H9 (cell line): ENCODE data around the gene TLE6. TPM values are rescaled to one million over a fixed set of nuclear protein-coding genes. Genes with fewer than 3 reads are reported as not detected.

Experiments
- DNase-seq: peaks from one replicate; pipeline ENCODE4 v3.0.0-alpha.2; 2017
- H2AFZ ChIP-seq: one replicate; pipeline ENCODE4 v1.6.1; 2013; ENCODE audit warnings: mild to moderate bottlenecking, low read length, control low read depth, moderate library complexity
- H2AK5ac ChIP-seq: 2 replicates; pipeline ENCODE4 v1.6.1; 2013; ENCODE audit warnings: low read length, control low read depth, mixed read lengths; ENCODE audit not compliant: insufficient read length
- H2BK120ac ChIP-seq: one replicate; pipeline ENCODE4 v1.6.1; 2013; ENCODE audit warnings: low read depth, mild to moderate bottlenecking, low read length, control low read depth, inconsistent platforms; ENCODE audit not compliant: poor library complexity, severe bottlenecking
- H2BK12ac ChIP-seq: 2 replicates; pipeline ENCODE4 v1.6.1; 2013; ENCODE audit warnings: low read length, control low read depth, mixed read lengths, low read depth; ENCODE audit not compliant: insufficient read length
- H2BK15ac ChIP-seq: 2 replicates; pipeline ENCODE4 v1.6.1; 2013; ENCODE audit warnings: low read depth, low read length, control low read depth
- H2BK20ac ChIP-seq: one replicate; pipeline ENCODE4 v1.6.1; 2013; ENCODE audit warnings: low read depth, mild to moderate bottlenecking, low read length, control low read depth, inconsistent platforms; ENCODE audit not compliant: poor library complexity, severe bottlenecking
- H2BK5ac ChIP-seq: 2 replicates; pipeline ENCODE4 v1.6.1; 2013; ENCODE audit warnings: low read length, control low read depth, mixed read lengths; ENCODE audit not compliant: insufficient read length
- H3K14ac ChIP-seq: 2 replicates; pipeline ENCODE4 v1.6.1; 2013; ENCODE audit warnings: low read length, control low read depth; ENCODE audit not compliant: insufficient read depth
- H3K18ac ChIP-seq: 2 replicates; pipeline ENCODE4 v1.6.1; 2013; ENCODE audit warnings: low read depth, mild to moderate bottlenecking, mixed read lengths, low read length, control low read depth; ENCODE audit not compliant: insufficient read length
- H3K23ac ChIP-seq: 2 replicates; pipeline ENCODE4 v1.6.1; 2013; ENCODE audit warnings: low read length, control low read depth, mixed read lengths, low read depth; ENCODE audit not compliant: insufficient read length
- H3K23me2 ChIP-seq: 2 replicates; pipeline ENCODE4 v1.6.1; 2013; ENCODE audit warnings: low read depth, mild to moderate bottlenecking, mixed read lengths, low read length, control low read depth; ENCODE audit not compliant: insufficient read length, poor library complexity, severe bottlenecking
- H3K27ac ChIP-seq: 2 replicates; pipeline ENCODE4 v1.5.1; 2013; ENCODE audit warnings: low read length, control low read depth, mixed read lengths, low read depth; ENCODE audit not compliant: insufficient read length
- H3K27me3 ChIP-seq: 2 replicates; pipeline ENCODE4 v1.6.1; 2013; ENCODE audit warnings: low read length, control low read depth, inconsistent platforms; ENCODE audit not compliant: insufficient read depth
- H3K4ac ChIP-seq: 2 replicates; pipeline ENCODE4 v1.6.1; 2013; ENCODE audit warnings: low read depth, mild to moderate bottlenecking, control low read depth, inconsistent platforms, low read length, moderate library complexity
- H3K4me1 ChIP-seq: 2 replicates; pipeline ENCODE4 v1.6.1; 2013; ENCODE audit warnings: low read length, control low read depth, inconsistent platforms; ENCODE audit not compliant: insufficient read depth
- H3K4me2 ChIP-seq: 2 replicates; pipeline ENCODE4 v1.6.1; 2013; ENCODE audit warnings: low read length, control low read depth, mixed read lengths; ENCODE audit not compliant: insufficient read length, insufficient read depth
- H3K56ac ChIP-seq: 2 replicates; pipeline ENCODE4 v1.6.1; 2013; ENCODE audit warnings: low read depth, mild to moderate bottlenecking, mixed read lengths, low read length, control low read depth; ENCODE audit not compliant: insufficient read length
- H3K79me1 ChIP-seq: 2 replicates; pipeline ENCODE4 v1.6.1; 2013; ENCODE audit warnings: low read depth, mild to moderate bottlenecking, moderate library complexity, low read length, control low read depth, inconsistent platforms; ENCODE audit not compliant: insufficient read depth, poor library complexity, severe bottlenecking
- H3K79me2 ChIP-seq: 2 replicates; pipeline ENCODE4 v1.6.1; 2013; ENCODE audit warnings: low read length, control low read depth, inconsistent platforms; ENCODE audit not compliant: insufficient read depth
- H3K9ac ChIP-seq: 2 replicates; pipeline ENCODE4 v1.6.1; 2013; ENCODE audit warnings: low read length, control low read depth, mixed read lengths; ENCODE audit not compliant: insufficient read length; ENCODE audit errors: extremely low read depth
- H3K9me3 ChIP-seq: one replicate; pipeline ENCODE4 v1.6.1; 2013; ENCODE audit warnings: low read depth, low read length, inconsistent platforms; ENCODE audit not compliant: control insufficient read depth
- H3T11ph ChIP-seq: one replicate; pipeline ENCODE4 v1.6.1; 2013; ENCODE audit warnings: mild to moderate bottlenecking, low read length, control low read depth, inconsistent platforms
- H4K20me1 ChIP-seq: one replicate; pipeline ENCODE4 v1.6.1; 2013; ENCODE audit not compliant: control insufficient read depth, insufficient read length, insufficient read depth
- H4K5ac ChIP-seq: 2 replicates; pipeline ENCODE4 v1.6.1; 2013; ENCODE audit warnings: low read depth, mild to moderate bottlenecking, mixed read lengths, low read length, control low read depth; ENCODE audit not compliant: insufficient read length
- H4K8ac ChIP-seq: replicated peaks from 2 replicates; pipeline ENCODE4 v1.6.1; 2013; ENCODE audit warnings: low read length, control low read depth, mixed read lengths, low read depth; ENCODE audit not compliant: insufficient read length
- H4K91ac ChIP-seq: 2 replicates; pipeline ENCODE4 v1.6.1; 2013; ENCODE audit warnings: low read depth, mild to moderate bottlenecking, moderate library complexity, mixed read lengths, low read length, control low read depth; ENCODE audit not compliant: insufficient read length
- H3K27ac Mint-ChIP-seq, 3 experiments: 2 replicates in 2 of 3; 3 replicates in 1 of 3; pipeline ENCODE4 v1.8.0; 2020 to 2021; ENCODE audit warnings: mixed read lengths in 3 of 3, mild to moderate bottlenecking in 1 of 3, moderate library complexity in 1 of 3
- H3K27me3 Mint-ChIP-seq: 2 replicates; pipeline ENCODE4 v1.8.0; 2021; ENCODE audit warnings: low read depth, mild to moderate bottlenecking, moderate library complexity, mixed read lengths
- H3K36me3 Mint-ChIP-seq, 3 experiments: 2 replicates in 2 of 3; 3 replicates in 1 of 3; pipeline ENCODE4 v1.8.0; 2020 to 2021; ENCODE audit warnings: low read depth in 3 of 3, mixed read lengths in 3 of 3; ENCODE audit not compliant: insufficient read depth in 1 of 3
- H3K4me1 Mint-ChIP-seq, 2 experiments: 2 replicates each; pipeline ENCODE4 v1.8.0; 2020; ENCODE audit warnings: mixed read lengths in 2 of 2
- H3K4me3 Mint-ChIP-seq, 2 experiments: 2 replicates in 1 of 2; 3 replicates in 1 of 2; pipeline ENCODE4 v1.8.0; 2020 to 2021; ENCODE audit warnings: mild to moderate bottlenecking in 2 of 2, mixed read lengths in 2 of 2, moderate library complexity in 1 of 2
- H3K9me3 Mint-ChIP-seq, 2 experiments: 2 replicates in 1 of 2; 3 replicates in 1 of 2; pipeline ENCODE4 v1.8.0; 2020; ENCODE audit warnings: mild to moderate bottlenecking in 2 of 2, mixed read lengths in 2 of 2, moderate library complexity in 1 of 2
- CTCF ChIP-seq: fragments of 200-600 bp; sonication (generic); conservative IDR thresholded peaks from 3 replicates; pipeline ENCODE4 v1.8.0; 2021; ENCODE audit warnings: antibody characterized with exemption, mild to moderate bottlenecking
- WGBS: extraction: QIAGEN DNeasy Blood & Tissue Kit; methylation state at CpG from one replicate; pipeline ENCODE4 v1.1.7; 2013; ENCODE audit warnings: missing lambda C conversion rate, low lambda C conversion rate, mixed read lengths; ENCODE audit not compliant: insufficient read length; ENCODE audit errors: extremely low coverage; 5-methylcytosine and 5-hydroxymethylcytosine counted together
- total RNA-seq: library from RNA; stranded (reverse); gene quantifications from 2 replicates; pipeline ENCODE4 v1.2.1, GENCODE V29; 2021

Gene TLE6
- total RNA-seq, 1 experiment from 2014 or later, result 1.7 TPM

- Histone ChIP-seq H3K4me1 (no peaks in the 10 kb centered on the region), H2AK5ac (no peak overlapping the region), H2AFZ (no peak overlapping the region), H4K20me1 (no peaks in the 10 kb centered on the region), H3K4me2 (no peak overlapping the region), H3K27me3 (no peaks in the 10 kb centered on the region), H2BK5ac (no peak overlapping the region), H3K4ac (no peak overlapping the region), H3K14ac (no peak overlapping the region), H4K5ac (no peak overlapping the region), H3K56ac (no peak overlapping the region), H3K27ac (no peak overlapping the region), H3K79me2 (no peaks in the 10 kb centered on the region; the same call in 1 of the 2 replicates), H2BK120ac (no peak overlapping the region), H4K91ac (no peak overlapping the region), H2BK15ac (no peak overlapping the region), H2BK12ac (no peak overlapping the region), H3T11ph (no peak overlapping the region), H3K79me1 (no peaks in the 10 kb centered on the region), H3K9me3 (no peaks in the 10 kb centered on the region), H4K8ac (no peak overlapping the region), H3K23ac (no peak overlapping the region), H2BK20ac (no peak overlapping the region), H3K23me2 (peaks cover 5% of the 10 kb centered on the region), H3K18ac (no peak overlapping the region), H3K9ac (no peak overlapping the region)
- no peak for TF ChIP-seq CTCF
- peak overlapping the region; percentile 42 to 92 for H3K4me3 Mint-ChIP-seq
- peaks cover 5 to 11% of the 10 kb centered on the region in 2 experiments; a peak in 3 of 4 replicates for H3K4me1 Mint-ChIP-seq
- no peaks in the 10 kb centered on the region for H3K27me3 Mint-ChIP-seq
- peaks cover 12 to 14% (median 13%) of the 10 kb centered on the region in 3 experiments for H3K36me3 Mint-ChIP-seq
- DNase-seq, result no peak
- WGBS, result 100% methylated on average over 1 of the region's 14 CpGs
- peaks cover 0 to 10% of the 10 kb centered on the region in 2 experiments; a peak in 2 of 5 replicates for H3K9me3 Mint-ChIP-seq
- H3K27ac Mint-ChIP-seq, result no peak overlapping the region
Observed at GRCh38 chr19:2942928-2943640, 34.3 kb upstream of the TLE6 start.
